ENCODE data around the gene DOCK3. TPM values are rescaled to one million over a fixed set of nuclear protein-coding genes. Genes with fewer than 3 reads are reported as not detected.
A peak's percentile ranks its signal among the peaks of the same experiment; 100 is the strongest.

The DOCK3 gene
- total RNA-seq, 1 experiment from 2014 or later = 0.47 TPM

GRCh38 chr3:50671331-50671730, 3.4 kb upstream of the DOCK3 start:
- peak; percentile 82 for DNase-seq (ENCODE audit: low spot score)
- POLR2A ChIA-PET (ENCODE audit: low non-redundant PET) = no interaction called here
- H3K27ac ChIP-seq (ENCODE audit: low read depth, low read length, poor library complexity, severe bottlenecking) = no peak overlapping the region

GRCh38 chr3:50672656-50673055, 2.1 kb upstream of the DOCK3 start:
- Histone ChIP-seq H3K4me3 (ENCODE audit: low read depth, low read length, poor library complexity, severe bottlenecking) (no peak overlapping the region), H3K27ac (ENCODE audit: low read depth, low read length, poor library complexity, severe bottlenecking) (no peak overlapping the region), H3K4me1 (ENCODE audit: insufficient read depth, low read length, poor library complexity, severe bottlenecking) (no peaks in the 10 kb centered on the region), H3K36me3 (ENCODE audit: insufficient read depth, low read length, poor library complexity, severe bottlenecking) (no peaks in the 10 kb centered on the region), H3K9me3 (ENCODE audit: low read depth, low read length, poor library complexity, severe bottlenecking) (no peaks in the 10 kb centered on the region), H3K27me3 (replicated peaks; ENCODE audit: insufficient read depth, low read depth, low read length, poor library complexity) (peaks cover 24% of the 10 kb centered on the region)
- ChIA-PET CTCF (no interaction called here), POLR2A (ENCODE audit: low non-redundant PET) (no interaction called here)
- no peak for DNase-seq (ENCODE audit: low spot score)
- TF ChIP-seq EZH2 (IDR thresholded peaks at IDR 0.05; ENCODE audit: borderline replicate concordance, low read depth, low read length, poor library complexity, severe bottlenecking) (no peak), CTCF (conservative IDR thresholded peaks at IDR 0.05; ENCODE audit: low read depth, low read length) (no peak)
- no TSS peak for BruUV-seq (replicated peaks)
- intact Hi-C loops (cut with micrococcal nuclease; ENCODE audit: unreplicated experiment) = no loop called here

More at GRCh38 chr3:50671331-50671730, 3.4 kb upstream of the DOCK3 start:
- no TSS peak for BruUV-seq (replicated peaks)
- TF ChIP-seq CTCF (conservative IDR thresholded peaks at IDR 0.05; ENCODE audit: low read depth, low read length) (no peak), EZH2 (IDR thresholded peaks at IDR 0.05; ENCODE audit: borderline replicate concordance, low read depth, low read length, poor library complexity, severe bottlenecking) (no peak)
- Histone ChIP-seq H3K36me3 (ENCODE audit: insufficient read depth, low read length, poor library complexity, severe bottlenecking) (no peaks in the 10 kb centered on the region), H3K4me3 (ENCODE audit: low read depth, low read length, poor library complexity, severe bottlenecking) (no peak overlapping the region), H3K27me3 (replicated peaks; ENCODE audit: insufficient read depth, low read depth, low read length, poor library complexity) (peaks cover 24% of the 10 kb centered on the region), H3K4me1 (ENCODE audit: insufficient read depth, low read length, poor library complexity, severe bottlenecking) (no peaks in the 10 kb centered on the region), H3K9me3 (ENCODE audit: low read depth, low read length, poor library complexity, severe bottlenecking) (no peaks in the 10 kb centered on the region)
- intact Hi-C loops (cut with micrococcal nuclease; ENCODE audit: unreplicated experiment) = no loop called here
- CTCF ChIA-PET = no interaction called here

GRCh38 chr3:50673931-50674330, 796 bp upstream of the DOCK3 start:
- H3K9me3 ChIP-seq (ENCODE audit: low read depth, low read length, poor library complexity, severe bottlenecking) = no peaks in the 10 kb centered on the region
- no peak overlapping the region for H3K4me3 ChIP-seq (ENCODE audit: low read depth, low read length, poor library complexity, severe bottlenecking)
- H3K27ac ChIP-seq (ENCODE audit: low read depth, low read length, poor library complexity, severe bottlenecking) = no peak overlapping the region
- peaks cover 29% of the 10 kb centered on the region for H3K27me3 ChIP-seq (replicated peaks; ENCODE audit: insufficient read depth, low read depth, low read length, poor library complexity)
- H3K4me1 ChIP-seq (ENCODE audit: insufficient read depth, low read length, poor library complexity, severe bottlenecking) = no peaks in the 10 kb centered on the region
- ChIA-PET CTCF (interaction anchor here (0.5 kb wide), 1 partner anchor 27 kb away, joined by 3 read pairs; no protein-coding TSS in a partner anchor), POLR2A (ENCODE audit: low non-redundant PET) (no interaction called here)
- H3K36me3 ChIP-seq (ENCODE audit: insufficient read depth, low read length, poor library complexity, severe bottlenecking) = no peaks in the 10 kb centered on the region
- no peak for DNase-seq (ENCODE audit: low spot score)
- TF ChIP-seq CTCF (conservative IDR thresholded peaks at IDR 0.05; ENCODE audit: low read depth, low read length) = no peak
- no TSS peak for BruUV-seq (replicated peaks)
- intact Hi-C loops (cut with micrococcal nuclease; ENCODE audit: unreplicated experiment) = no loop called here
